Measurements from ENCODE around the gene NME7.

Gene NME7

GRCh38 chr1:169098380-169098779 lies 269.2 kb downstream of the NME7 start:
- H3K9me3 ChIP-seq (replicated peaks; ENCODE audit: low read length) = no peaks in the 10 kb centered on the region
- no peaks in the 10 kb centered on the region for H3K36me3 ChIP-seq (ENCODE audit: insufficient read depth, low read length)
- H3K4me2 ChIP-seq (ENCODE audit: low read length) = no peak overlapping the region
- no peak overlapping the region for H3K9ac ChIP-seq (ENCODE audit: low read depth, low read length)
- H3K4me3 ChIP-seq (ENCODE audit: low read length) = no peak overlapping the region
- peaks cover 9% of the 10 kb centered on the region for H3K4me1 ChIP-seq (ENCODE audit: control insufficient read depth, insufficient read depth, low read length)
- peaks cover 4% of the 10 kb centered on the region for H3K27me3 ChIP-seq (ENCODE audit: control insufficient read depth, insufficient read depth, low read length)

- Histone ChIP-seq H3K9me3 (replicated peaks; ENCODE audit: low read length) (no peaks in the 10 kb centered on the region), H3K36me3 (ENCODE audit: insufficient read depth, low read length) (no peaks in the 10 kb centered on the region), H3K4me1 (ENCODE audit: control insufficient read depth, insufficient read depth, low read length) (no peaks in the 10 kb centered on the region), H3K9ac (ENCODE audit: low read depth, low read length) (no peak overlapping the region), H3K27me3 (ENCODE audit: control insufficient read depth, insufficient read depth, low read length) (no peaks in the 10 kb centered on the region), H3K4me2 (ENCODE audit: low read length) (no peak overlapping the region), H3K4me3 (ENCODE audit: low read length) (no peak overlapping the region)
Observed at GRCh38 chr1:169094897-169095569, 272.6 kb downstream of the NME7 start.

- Histone ChIP-seq H3K36me3 (ENCODE audit: insufficient read depth, low read length) (no peaks in the 10 kb centered on the region), H3K4me1 (ENCODE audit: control insufficient read depth, insufficient read depth, low read length) (no peaks in the 10 kb centered on the region), H3K9ac (ENCODE audit: low read depth, low read length) (no peak overlapping the region), H3K27me3 (ENCODE audit: control insufficient read depth, insufficient read depth, low read length) (no peaks in the 10 kb centered on the region), H3K4me2 (ENCODE audit: low read length) (no peak overlapping the region), H3K9me3 (replicated peaks; ENCODE audit: low read length) (no peaks in the 10 kb centered on the region), H3K4me3 (ENCODE audit: low read length) (no peak overlapping the region)
Observed at GRCh38 chr1:169092399-169092798, 275.2 kb downstream of the NME7 start.

GRCh38 chr1:169091480-169091941 lies 276.1 kb downstream of the NME7 start:
- Histone ChIP-seq H3K9me3 (replicated peaks; ENCODE audit: low read length) (no peaks in the 10 kb centered on the region), H3K27me3 (ENCODE audit: control insufficient read depth, insufficient read depth, low read length) (no peaks in the 10 kb centered on the region), H3K4me1 (ENCODE audit: control insufficient read depth, insufficient read depth, low read length) (no peaks in the 10 kb centered on the region), H3K4me2 (ENCODE audit: low read length) (no peak overlapping the region), H3K36me3 (ENCODE audit: insufficient read depth, low read length) (no peaks in the 10 kb centered on the region), H3K4me3 (ENCODE audit: low read length) (no peak overlapping the region), H3K9ac (ENCODE audit: low read depth, low read length) (no peak overlapping the region)

- no peaks in the 10 kb centered on the region for H3K9me3 ChIP-seq (replicated peaks; ENCODE audit: low read length)
- H3K4me1 ChIP-seq (ENCODE audit: control insufficient read depth, insufficient read depth, low read length) = no peaks in the 10 kb centered on the region
- no peak overlapping the region for H3K4me3 ChIP-seq (ENCODE audit: low read length)
- H3K4me2 ChIP-seq (ENCODE audit: low read length) = no peak overlapping the region
- no peak overlapping the region for H3K9ac ChIP-seq (ENCODE audit: low read depth, low read length)
- no peaks in the 10 kb centered on the region for H3K36me3 ChIP-seq (ENCODE audit: insufficient read depth, low read length)
- H3K27me3 ChIP-seq (ENCODE audit: control insufficient read depth, insufficient read depth, low read length) = no peaks in the 10 kb centered on the region
Observed at GRCh38 chr1:169090900-169091311, 276.7 kb downstream of the NME7 start.

GRCh38 chr1:169090308-169090899 lies 277.2 kb downstream of the NME7 start:
- Histone ChIP-seq H3K4me1 (ENCODE audit: control insufficient read depth, insufficient read depth, low read length) (no peaks in the 10 kb centered on the region), H3K27me3 (ENCODE audit: control insufficient read depth, insufficient read depth, low read length) (no peaks in the 10 kb centered on the region), H3K9me3 (replicated peaks; ENCODE audit: low read length) (no peaks in the 10 kb centered on the region), H3K9ac (ENCODE audit: low read depth, low read length) (no peak overlapping the region), H3K36me3 (ENCODE audit: insufficient read depth, low read length) (no peaks in the 10 kb centered on the region), H3K4me2 (ENCODE audit: low read length) (no peak overlapping the region), H3K4me3 (ENCODE audit: low read length) (no peak overlapping the region)

GRCh38 chr1:169089776-169090175 lies 277.8 kb downstream of the NME7 start:
- Histone ChIP-seq H3K9me3 (replicated peaks; ENCODE audit: low read length) (no peaks in the 10 kb centered on the region), H3K36me3 (ENCODE audit: insufficient read depth, low read length) (no peaks in the 10 kb centered on the region), H3K9ac (ENCODE audit: low read depth, low read length) (no peak overlapping the region), H3K27me3 (ENCODE audit: control insufficient read depth, insufficient read depth, low read length) (no peaks in the 10 kb centered on the region), H3K4me2 (ENCODE audit: low read length) (no peak overlapping the region), H3K4me1 (ENCODE audit: control insufficient read depth, insufficient read depth, low read length) (no peaks in the 10 kb centered on the region), H3K4me3 (ENCODE audit: low read length) (no peak overlapping the region)

- Histone ChIP-seq H3K4me3 (ENCODE audit: low read length) (no peak overlapping the region), H3K4me2 (ENCODE audit: low read length) (no peak overlapping the region), H3K36me3 (ENCODE audit: insufficient read depth, low read length) (no peaks in the 10 kb centered on the region), H3K27me3 (ENCODE audit: control insufficient read depth, insufficient read depth, low read length) (no peaks in the 10 kb centered on the region), H3K9me3 (replicated peaks; ENCODE audit: low read length) (no peaks in the 10 kb centered on the region), H3K9ac (ENCODE audit: low read depth, low read length) (no peak overlapping the region), H3K4me1 (ENCODE audit: control insufficient read depth, insufficient read depth, low read length) (no peaks in the 10 kb centered on the region)
Observed at GRCh38 chr1:169087876-169088275, 279.7 kb downstream of the NME7 start.

GRCh38 chr1:169086603-169087455 lies 280.8 kb downstream of the NME7 start:
- no peaks in the 10 kb centered on the region for H3K4me1 ChIP-seq (ENCODE audit: control insufficient read depth, insufficient read depth, low read length)
- no peaks in the 10 kb centered on the region for H3K9me3 ChIP-seq (replicated peaks; ENCODE audit: low read length)
- H3K4me3 ChIP-seq (ENCODE audit: low read length) = no peak overlapping the region
- no peak overlapping the region for H3K4me2 ChIP-seq (ENCODE audit: low read length)
- H3K36me3 ChIP-seq (ENCODE audit: insufficient read depth, low read length) = no peaks in the 10 kb centered on the region
- no peak overlapping the region for H3K9ac ChIP-seq (ENCODE audit: low read depth, low read length)
- no peaks in the 10 kb centered on the region for H3K27me3 ChIP-seq (ENCODE audit: control insufficient read depth, insufficient read depth, low read length)

- Histone ChIP-seq H3K4me3 (ENCODE audit: low read length) (no peak overlapping the region), H3K9me3 (replicated peaks; ENCODE audit: low read length) (no peaks in the 10 kb centered on the region), H3K9ac (ENCODE audit: low read depth, low read length) (no peak overlapping the region), H3K4me2 (ENCODE audit: low read length) (no peak overlapping the region), H3K27me3 (ENCODE audit: control insufficient read depth, insufficient read depth, low read length) (no peaks in the 10 kb centered on the region), H3K4me1 (ENCODE audit: control insufficient read depth, insufficient read depth, low read length) (no peaks in the 10 kb centered on the region), H3K36me3 (ENCODE audit: insufficient read depth, low read length) (no peaks in the 10 kb centered on the region)
Observed at GRCh38 chr1:169085911-169086310, 281.7 kb downstream of the NME7 start.

Measured in skeletal muscle satellite cell (primary cell).